GM23248 (cell line): ENCODE measurements around the gene KIF1A. TPM values are rescaled to one million over a fixed set of nuclear protein-coding genes. Genes with fewer than 3 reads are reported as not detected.

ENCODE experiments used
- DNase-seq: peaks from one replicate; pipeline ENCODE4 v3.0.0-alpha.2; 2015
- H2AFZ ChIP-seq: fragments of 200-600 bp; sonication (generic); 2 replicates; pipeline ENCODE4 v1.6.1; 2016; ENCODE audit warnings: antibody characterized with exemption
- H3F3A ChIP-seq: fragments of 200-600 bp; sonication (generic); 2 replicates; pipeline ENCODE4 v1.6.1; 2016; ENCODE audit warnings: mild to moderate bottlenecking, antibody characterized with exemption, mixed run types; ENCODE audit not compliant: insufficient read depth
- H3K27ac ChIP-seq: fragments of 200-600 bp; sonication (generic); 2 replicates; pipeline ENCODE4 v1.5.1; 2016; ENCODE audit warnings: mild to moderate bottlenecking
- H3K27me3 ChIP-seq: fragments of 200-600 bp; sonication (generic); replicated peaks from 2 replicates; pipeline ENCODE4 v1.6.1; 2016; ENCODE audit warnings: mild to moderate bottlenecking; ENCODE audit not compliant: insufficient read depth
- H3K36me3 ChIP-seq: fragments of 200-600 bp; sonication (generic); 2 replicates; pipeline ENCODE4 v1.6.1; 2016; ENCODE audit warnings: low read depth, mild to moderate bottlenecking
- H3K4me1 ChIP-seq: fragments of 200-600 bp; sonication (generic); 2 replicates; pipeline ENCODE4 v1.6.1; 2016; ENCODE audit warnings: mild to moderate bottlenecking; ENCODE audit not compliant: insufficient read depth
- H3K4me2 ChIP-seq: fragments of 200-600 bp; sonication (generic); one replicate; pipeline ENCODE4 v1.6.1; 2016; ENCODE audit warnings: mild to moderate bottlenecking; ENCODE audit not compliant: unreplicated experiment
- H3K4me3 ChIP-seq: fragments of 200-600 bp; sonication (generic); 2 replicates; pipeline ENCODE4 v1.5.1; 2016; ENCODE audit warnings: mild to moderate bottlenecking
- H3K79me2 ChIP-seq: fragments of 200-600 bp; sonication (generic); 2 replicates; pipeline ENCODE4 v1.6.1; 2016; ENCODE audit warnings: mild to moderate bottlenecking; ENCODE audit not compliant: insufficient read depth
- H3K9ac ChIP-seq: fragments of 200-600 bp; sonication (generic); 2 replicates; pipeline ENCODE4 v1.6.1; 2016; ENCODE audit warnings: mild to moderate bottlenecking
- H3K9me2 ChIP-seq: fragments of 200-600 bp; sonication (generic); 2 replicates; pipeline ENCODE4 v1.6.1; 2016; ENCODE audit warnings: mixed run types, mild to moderate bottlenecking, moderate library complexity; ENCODE audit not compliant: insufficient read depth
- H3K9me3 ChIP-seq: fragments of 200-600 bp; sonication (generic); one replicate; pipeline ENCODE4 v1.6.1; 2017; ENCODE audit warnings: low read depth
- H4K20me1 ChIP-seq: fragments of 200-600 bp; sonication (generic); 2 replicates; pipeline ENCODE4 v1.6.0; 2016; ENCODE audit not compliant: insufficient read depth
- EZH2 ChIP-seq: fragments of 200-600 bp; sonication (generic); IDR thresholded peaks from 2 replicates; pipeline ENCODE4 v1.6.1; 2018; ENCODE audit warnings: antibody characterized with exemption, mild to moderate bottlenecking; ENCODE audit not compliant: insufficient read depth, poor library complexity, severe bottlenecking
- EZH2phosphoT487 ChIP-seq: fragments of 200-600 bp; sonication (generic); IDR thresholded peaks from 2 replicates; pipeline ENCODE4 v1.6.1; 2018; ENCODE audit warnings: antibody characterized with exemption, moderate library complexity, mild to moderate bottlenecking, low read depth; ENCODE audit not compliant: insufficient read depth
- WGBS, 2 experiments: methylation state at CpG; one replicate each; pipeline ENCODE4 v1.1.6; 2015 to 2017; ENCODE audit warnings: low lambda C conversion rate in 2 of 2, low coverage in 1 of 2; ENCODE audit errors: missing lambda C conversion rate in 2 of 2; 5-methylcytosine and 5-hydroxymethylcytosine counted together
- in situ Hi-C: fragments of 300-500 bp; cut with MboI; formaldehyde crosslinking; loops from 2 replicates; pipeline ENCODE4 v1.15.0; 2020
- polyA plus RNA-seq: library from polyadenylated mRNA; unstranded; fragments of >200 nt; fragmentation: Nextera tagmentation; extraction: Ambion mirVana; gene quantifications from 2 replicates; pipeline ENCODE4 v1.2.1, GENCODE V29; 2016
- total RNA-seq: library from RNA; depleted of rRNA; stranded (reverse); fragments of >200 nt; shearing (Covaris generic); gene quantifications from 2 replicates; pipeline ENCODE4 v1.2.3, GENCODE V29; 2014

The KIF1A gene
- total and polyA plus RNA-seq, 2 experiments from 2014 or later, result under 0.01 to 0.05 TPM

DNA sequence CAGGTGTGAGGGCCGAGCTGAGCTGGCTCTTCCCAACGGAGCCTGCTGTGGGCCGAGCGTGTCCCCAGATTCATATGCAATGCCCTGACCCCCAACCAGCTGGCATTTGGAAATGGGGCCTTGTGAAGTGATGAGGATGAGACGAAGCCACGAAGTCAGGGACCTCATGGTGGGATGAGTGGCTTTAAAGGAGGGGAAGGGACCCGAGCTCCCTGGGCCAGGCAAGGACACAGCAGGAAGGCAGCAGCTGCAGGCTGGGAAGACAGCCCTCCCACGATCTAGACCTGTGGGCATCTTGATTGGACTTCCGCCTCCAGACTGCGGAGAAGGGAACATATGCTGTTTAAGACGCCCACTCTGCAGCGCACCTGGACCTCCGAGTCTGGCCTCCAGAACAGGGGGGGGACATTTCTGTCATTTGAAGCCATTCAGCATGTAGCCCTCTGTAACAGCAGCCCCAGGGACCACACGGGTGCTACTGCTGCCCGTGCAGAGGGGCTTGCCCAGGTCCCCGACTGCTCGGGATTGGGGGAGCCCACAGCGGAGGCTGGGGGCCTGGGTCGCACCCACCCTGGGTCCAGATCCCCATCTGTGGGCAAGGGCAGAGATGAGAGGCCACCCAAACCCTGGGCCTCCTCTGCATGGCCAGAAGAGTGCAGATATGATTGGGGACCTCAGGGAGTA, 27.2 kb downstream of the KIF1A start:
- in situ Hi-C loops, result no loop called here
- no peak overlapping the region for H2AFZ ChIP-seq
- H3K27me3 ChIP-seq, result peaks cover 7% of the 10 kb centered on the region
- no peaks in the 10 kb centered on the region for H3K79me2 ChIP-seq
- H3K9me3 ChIP-seq, result no peaks in the 10 kb centered on the region
- H3F3A ChIP-seq, result no peaks in the 10 kb centered on the region
- H3K9ac ChIP-seq, result no peak overlapping the region
- TF ChIP-seq EZH2phosphoT487, result no peak
- no peak for TF ChIP-seq EZH2
- H4K20me1 ChIP-seq, result no peaks in the 10 kb centered on the region
- H3K36me3 ChIP-seq, result no peaks in the 10 kb centered on the region
- DNase-seq, result no peak
- WGBS, 2 experiments, result 62 to 65% methylated on average over 19 of the region's 19 CpGs
- no peak overlapping the region for H3K4me3 ChIP-seq
- no peaks in the 10 kb centered on the region for H3K4me1 ChIP-seq
- H3K9me2 ChIP-seq, result no peaks in the 10 kb centered on the region
- no peak overlapping the region for H3K4me2 ChIP-seq
- H3K27ac ChIP-seq, result no peak overlapping the region

- H3K9me2 ChIP-seq, result no peaks in the 10 kb centered on the region
- H3K79me2 ChIP-seq, result no peaks in the 10 kb centered on the region
- H3F3A ChIP-seq, result no peaks in the 10 kb centered on the region
- DNase-seq, result no peak
- H2AFZ ChIP-seq, result no peak overlapping the region
- no peaks in the 10 kb centered on the region for H3K9me3 ChIP-seq
- in situ Hi-C loops, result no loop called here
- H3K36me3 ChIP-seq, result no peaks in the 10 kb centered on the region
- TF ChIP-seq EZH2phosphoT487 (no peak), EZH2 (no peak)
- WGBS, 2 experiments, result 41 to 49% methylated on average over 6 to 15 of the region's 15 CpGs
- H3K4me3 ChIP-seq, result no peak overlapping the region
- H3K4me1 ChIP-seq, result no peaks in the 10 kb centered on the region
- no peak overlapping the region for H3K9ac ChIP-seq
- no peaks in the 10 kb centered on the region for H4K20me1 ChIP-seq
- H3K4me2 ChIP-seq, result no peak overlapping the region
- H3K27ac ChIP-seq, result no peak overlapping the region
- no peaks in the 10 kb centered on the region; the same call in none of the 2 replicates for H3K27me3 ChIP-seq
Observed at GRCh38 chr2:240791821-240792628, 28.0 kb downstream of the KIF1A start.

DNA sequence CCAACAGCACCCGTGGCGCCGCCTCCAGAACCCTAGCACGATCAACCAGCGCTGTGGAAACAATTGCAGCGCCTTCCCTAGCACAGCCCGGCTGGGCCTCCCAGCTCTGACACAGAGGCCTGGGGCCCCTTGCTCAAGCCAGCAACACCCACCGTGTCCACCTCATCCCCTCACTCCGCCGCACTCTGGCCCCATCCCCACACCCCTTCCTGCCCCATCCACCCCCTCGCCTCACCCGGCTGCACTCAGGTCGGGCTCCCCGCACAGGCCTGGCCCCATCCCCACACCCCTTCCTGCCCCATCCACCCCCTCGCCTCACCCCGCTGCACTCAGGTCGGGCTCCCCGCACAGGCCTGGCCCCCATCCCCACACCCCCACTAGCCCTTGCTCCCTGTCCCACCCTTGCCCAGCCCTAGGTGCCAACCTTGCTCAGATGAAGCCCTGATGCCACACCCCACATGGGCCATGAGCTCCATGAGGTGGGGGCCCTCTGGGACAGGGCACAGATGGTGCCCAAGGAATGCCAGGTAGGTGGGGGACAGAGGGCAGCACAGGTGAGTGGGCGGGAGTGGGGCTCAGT, 28.7 kb downstream of the KIF1A start:
- Histone ChIP-seq H3K9ac (no peak overlapping the region), H2AFZ (no peak overlapping the region), H4K20me1 (no peaks in the 10 kb centered on the region), H3K9me2 (no peaks in the 10 kb centered on the region), H3K79me2 (no peaks in the 10 kb centered on the region), H3K27ac (no peak overlapping the region), H3F3A (no peaks in the 10 kb centered on the region), H3K4me3 (no peak overlapping the region), H3K4me2 (no peak overlapping the region), H3K27me3 (no peaks in the 10 kb centered on the region; the same call in none of the 2 replicates), H3K36me3 (no peaks in the 10 kb centered on the region), H3K9me3 (no peaks in the 10 kb centered on the region), H3K4me1 (no peaks in the 10 kb centered on the region)
- in situ Hi-C loops, result no loop called here
- 84 to 85% methylated on average over 7 to 19 of the region's 19 CpGs for WGBS, 2 experiments
- no peak for DNase-seq
- TF ChIP-seq EZH2 (no peak), EZH2phosphoT487 (no peak)

- Histone ChIP-seq H3K9me2 (no peaks in the 10 kb centered on the region), H3K4me1 (no peaks in the 10 kb centered on the region), H3K79me2 (no peaks in the 10 kb centered on the region), H3F3A (no peaks in the 10 kb centered on the region), H3K36me3 (no peaks in the 10 kb centered on the region), H3K4me2 (no peak overlapping the region), H2AFZ (no peak overlapping the region), H3K27me3 (no peaks in the 10 kb centered on the region; the same call in none of the 2 replicates), H3K9me3 (no peaks in the 10 kb centered on the region), H4K20me1 (no peaks in the 10 kb centered on the region), H3K4me3 (no peak overlapping the region), H3K27ac (no peak overlapping the region), H3K9ac (no peak overlapping the region)
- WGBS, 2 experiments, result 68% methylated on average over 21 of the region's 21 CpGs
- in situ Hi-C loops, result no loop called here
- TF ChIP-seq EZH2 (no peak), EZH2phosphoT487 (no peak)
- no peak for DNase-seq
Observed at GRCh38 chr2:240790370-240791220, 29.4 kb downstream of the KIF1A start.
